Neural progenitor cell (in vitro differentiated cells): ENCODE results near the gene KNOP1. TPM values are rescaled to one million over a fixed set of nuclear protein-coding genes. Genes with fewer than 3 reads are reported as not detected.

ENCODE experiments used
- DNase-seq: peaks from one replicate; pipeline ENCODE4 v3.0.0-alpha.2; 2016; ENCODE audit warnings: low spot score
- H2AFZ ChIP-seq: fragments of 200-600 bp; sonication (generic); replicated peaks from 2 replicates; pipeline ENCODE4 v1.6.1; 2016; ENCODE audit warnings: antibody characterized with exemption
- H3F3A ChIP-seq: fragments of 200-600 bp; sonication (generic); 2 replicates; pipeline ENCODE4 v1.6.1; 2016; ENCODE audit warnings: antibody characterized with exemption, low read depth
- H3K27ac ChIP-seq: fragments of 200-600 bp; sonication (generic); 2 replicates; pipeline ENCODE4 v1.5.1; 2016; ENCODE audit warnings: mild to moderate bottlenecking
- H3K27me3 ChIP-seq: fragments of 200-600 bp; sonication (generic); 2 replicates; pipeline ENCODE4 v1.6.1; 2016; ENCODE audit warnings: mild to moderate bottlenecking, moderate library complexity
- H3K36me3 ChIP-seq: fragments of 200-600 bp; sonication (generic); 2 replicates; pipeline ENCODE4 v1.5.1; 2016
- H3K4me1 ChIP-seq: fragments of 200-600 bp; sonication (generic); 2 replicates; pipeline ENCODE4 v1.6.1; 2016; ENCODE audit warnings: mixed run types
- H3K4me2 ChIP-seq: fragments of 200-600 bp; sonication (generic); 2 replicates; pipeline ENCODE4 v1.6.1; 2016
- H3K4me3 ChIP-seq: fragments of 200-600 bp; sonication (generic); 2 replicates; pipeline ENCODE4 v1.5.1; 2016
- H3K79me2 ChIP-seq: fragments of 200-600 bp; sonication (generic); 2 replicates; pipeline ENCODE4 v1.6.1; 2016; ENCODE audit warnings: low read depth
- H3K9ac ChIP-seq: fragments of 200-600 bp; sonication (generic); 2 replicates; pipeline ENCODE4 v1.6.1; 2016
- H3K9me3 ChIP-seq: fragments of 200-600 bp; sonication (generic); 2 replicates; pipeline ENCODE4 v1.5.1; 2016; ENCODE audit warnings: low read depth
- H4K20me1 ChIP-seq: fragments of 200-600 bp; sonication (generic); 2 replicates; pipeline ENCODE4 v1.6.1; 2016; ENCODE audit warnings: low read depth
- H3K27ac Mint-ChIP-seq: 3 replicates; pipeline ENCODE4 v1.8.0; 2021; ENCODE audit warnings: mixed read lengths
- H3K27me3 Mint-ChIP-seq: 2 replicates; pipeline ENCODE4 v1.8.0; 2022; ENCODE audit warnings: low read depth, mild to moderate bottlenecking, inconsistent platforms, moderate library complexity, mixed read lengths; ENCODE audit not compliant: insufficient read depth
- H3K36me3 Mint-ChIP-seq: 3 replicates; pipeline ENCODE4 v1.8.0; 2021; ENCODE audit warnings: mixed read lengths
- H3K4me1 Mint-ChIP-seq: 3 replicates; pipeline ENCODE4 v1.8.0; 2021; ENCODE audit warnings: mixed read lengths
- H3K4me3 Mint-ChIP-seq: 3 replicates; pipeline ENCODE4 v1.8.0; 2021; ENCODE audit warnings: mild to moderate bottlenecking, moderate library complexity, mixed read lengths
- H3K9me3 Mint-ChIP-seq: 3 replicates; pipeline ENCODE4 v1.8.0; 2020; ENCODE audit warnings: mixed read lengths
- EZH2 ChIP-seq: fragments of 200-600 bp; sonication (generic); IDR thresholded peaks from 2 replicates; pipeline ENCODE4 v1.6.1; 2017; ENCODE audit warnings: antibody characterized with exemption, mild to moderate bottlenecking, moderate library complexity
- EZH2phosphoT487 ChIP-seq: fragments of 200-600 bp; sonication (generic); IDR thresholded peaks from 2 replicates; pipeline ENCODE4 v1.6.1; 2017; ENCODE audit warnings: antibody characterized with exemption
- total RNA-seq: library from RNA; depleted of rRNA; stranded (reverse); fragments of >200 nt; gene quantifications from 2 replicates; pipeline ENCODE4 v1.2.3, GENCODE V29; 2015; ENCODE audit warnings: low replicate concordance
- TF ChIP-seq, protein P1 (sequence below): fragments of 200-600 bp; sonication (generic); IDR thresholded peaks from 2 replicates; pipeline ENCODE4 v1.5.1; 2017; ENCODE audit warnings: antibody characterized with exemption, mild to moderate bottlenecking

Gene KNOP1
- total RNA-seq, 1 donor from 2014 or later = 130 TPM

GRCh38 chr16:19697756-19698318 is 20.2 kb downstream of the KNOP1 start:
- H3K27me3 Mint-ChIP-seq = no peaks in the 10 kb centered on the region
- Histone ChIP-seq H3K4me3 (no peak overlapping the region), H3K4me2 (no peak overlapping the region), H4K20me1 (peaks cover 4% of the 10 kb centered on the region), H2AFZ (no peak overlapping the region), H3K27ac (no peak overlapping the region), H3K9ac (no peak overlapping the region), H3K4me1 (no peaks in the 10 kb centered on the region), H3K27me3 (no peaks in the 10 kb centered on the region), H3K9me3 (no peaks in the 10 kb centered on the region), H3F3A (no peaks in the 10 kb centered on the region), H3K36me3 (peaks cover 5% of the 10 kb centered on the region), H3K79me2 (peaks cover 20% of the 10 kb centered on the region)
- no peaks in the 10 kb centered on the region for H3K4me1 Mint-ChIP-seq
- H3K36me3 Mint-ChIP-seq = peaks cover 42% of the 10 kb centered on the region
- H3K9me3 Mint-ChIP-seq = no peaks in the 10 kb centered on the region
- no peak for DNase-seq
- no peak overlapping the region for H3K27ac Mint-ChIP-seq
- TF ChIP-seq, protein P1, sequence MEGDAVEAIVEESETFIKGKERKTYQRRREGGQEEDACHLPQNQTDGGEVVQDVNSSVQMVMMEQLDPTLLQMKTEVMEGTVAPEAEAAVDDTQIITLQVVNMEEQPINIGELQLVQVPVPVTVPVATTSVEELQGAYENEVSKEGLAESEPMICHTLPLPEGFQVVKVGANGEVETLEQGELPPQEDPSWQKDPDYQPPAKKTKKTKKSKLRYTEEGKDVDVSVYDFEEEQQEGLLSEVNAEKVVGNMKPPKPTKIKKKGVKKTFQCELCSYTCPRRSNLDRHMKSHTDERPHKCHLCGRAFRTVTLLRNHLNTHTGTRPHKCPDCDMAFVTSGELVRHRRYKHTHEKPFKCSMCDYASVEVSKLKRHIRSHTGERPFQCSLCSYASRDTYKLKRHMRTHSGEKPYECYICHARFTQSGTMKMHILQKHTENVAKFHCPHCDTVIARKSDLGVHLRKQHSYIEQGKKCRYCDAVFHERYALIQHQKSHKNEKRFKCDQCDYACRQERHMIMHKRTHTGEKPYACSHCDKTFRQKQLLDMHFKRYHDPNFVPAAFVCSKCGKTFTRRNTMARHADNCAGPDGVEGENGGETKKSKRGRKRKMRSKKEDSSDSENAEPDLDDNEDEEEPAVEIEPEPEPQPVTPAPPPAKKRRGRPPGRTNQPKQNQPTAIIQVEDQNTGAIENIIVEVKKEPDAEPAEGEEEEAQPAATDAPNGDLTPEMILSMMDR = no peak
- TF ChIP-seq EZH2phosphoT487 (no peak), EZH2 (no peak)
- H3K4me3 Mint-ChIP-seq = no peak overlapping the region

DNA sequence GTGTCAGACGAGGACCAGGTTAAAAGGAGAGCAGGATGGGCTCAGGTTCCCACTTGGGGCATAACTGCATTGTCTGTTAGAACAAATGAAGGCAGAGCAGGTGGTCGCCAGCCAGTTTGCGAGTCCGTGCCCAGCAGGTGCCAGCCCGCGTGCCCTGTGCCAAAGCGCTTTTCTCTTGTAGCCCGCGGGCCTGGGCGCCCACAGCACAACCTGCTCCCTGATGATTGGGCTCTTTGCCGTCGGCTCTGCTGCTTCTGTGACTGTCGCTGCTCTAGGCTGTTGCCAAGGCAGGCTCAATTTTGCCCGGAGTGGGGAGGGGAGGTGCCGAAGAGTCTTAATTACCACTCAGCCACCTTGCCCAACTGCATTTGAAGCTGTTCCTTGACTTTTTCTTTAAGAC is 21.1 kb downstream of the KNOP1 start:
- Histone ChIP-seq H3K36me3 (no peaks in the 10 kb centered on the region), H3K9ac (no peak overlapping the region), H4K20me1 (peaks cover 4% of the 10 kb centered on the region), H3K4me2 (no peak overlapping the region), H3K4me3 (no peak overlapping the region), H3F3A (no peaks in the 10 kb centered on the region), H3K27me3 (no peaks in the 10 kb centered on the region), H3K79me2 (peaks cover 12% of the 10 kb centered on the region), H3K27ac (no peak overlapping the region), H2AFZ (no peak overlapping the region), H3K4me1 (no peaks in the 10 kb centered on the region), H3K9me3 (no peaks in the 10 kb centered on the region)
- Mint-ChIP-seq H3K27me3 (no peaks in the 10 kb centered on the region), H3K4me3 (no peak overlapping the region), H3K27ac (no peak overlapping the region), H3K36me3 (peaks cover 39% of the 10 kb centered on the region), H3K4me1 (no peaks in the 10 kb centered on the region), H3K9me3 (no peaks in the 10 kb centered on the region)
- no peak for DNase-seq
- TF ChIP-seq, protein P1 = no peak
- no peak for TF ChIP-seq EZH2phosphoT487
- no peak for TF ChIP-seq EZH2

DNA sequence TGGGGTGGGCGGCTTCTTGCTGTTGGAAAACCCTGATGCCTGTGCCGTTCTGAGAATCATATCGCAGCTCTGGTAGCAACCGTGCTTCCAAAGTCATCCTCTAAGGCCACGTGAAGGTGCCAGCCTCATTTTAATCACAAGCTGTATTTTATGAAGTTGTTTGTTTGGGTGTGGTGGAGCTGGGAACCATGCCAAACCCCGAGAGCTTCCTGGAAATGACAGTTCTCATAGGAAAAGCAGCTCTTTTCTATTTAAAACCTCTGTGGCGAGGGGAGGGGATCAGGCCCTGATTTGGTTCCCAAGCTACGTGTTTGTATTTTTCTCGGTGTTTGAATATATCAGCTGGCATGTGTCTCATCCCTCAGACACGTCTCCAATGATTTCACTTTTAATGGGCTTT is 21.7 kb downstream of the KNOP1 start:
- H2AFZ ChIP-seq = no peak overlapping the region

More for the DNA sequence above, 21.7 kb downstream of the KNOP1 start:
- Histone ChIP-seq H3K79me2 (peaks cover 6% of the 10 kb centered on the region), H4K20me1 (peaks cover 4% of the 10 kb centered on the region), H3F3A (no peaks in the 10 kb centered on the region), H3K36me3 (no peaks in the 10 kb centered on the region), H3K4me2 (no peak overlapping the region), H3K4me1 (no peaks in the 10 kb centered on the region), H3K9ac (no peak overlapping the region), H3K4me3 (no peak overlapping the region), H3K27me3 (no peaks in the 10 kb centered on the region), H3K27ac (no peak overlapping the region), H3K9me3 (no peaks in the 10 kb centered on the region)
- Mint-ChIP-seq H3K27ac (no peak overlapping the region), H3K9me3 (no peaks in the 10 kb centered on the region), H3K4me1 (no peaks in the 10 kb centered on the region), H3K36me3 (peaks cover 42% of the 10 kb centered on the region), H3K4me3 (no peak overlapping the region), H3K27me3 (no peaks in the 10 kb centered on the region)
- no peak for DNase-seq
- TF ChIP-seq EZH2phosphoT487 (no peak), EZH2 (no peak)
- TF ChIP-seq, protein P1 = no peak
